H9 (cell line): ENCODE results near the gene RPS19. TPM values are rescaled to one million over a fixed set of nuclear protein-coding genes. Genes with fewer than 3 reads are reported as not detected.

Experiments used
- DNase-seq: peaks from one replicate; pipeline ENCODE4 v3.0.0-alpha.2; 2017
- H2AFZ ChIP-seq: one replicate; pipeline ENCODE4 v1.6.1; 2013; ENCODE audit warnings: mild to moderate bottlenecking, low read length, control low read depth, moderate library complexity
- H2AK5ac ChIP-seq: 2 replicates; pipeline ENCODE4 v1.6.1; 2013; ENCODE audit warnings: low read length, control low read depth, mixed read lengths; ENCODE audit not compliant: insufficient read length
- H2BK120ac ChIP-seq: one replicate; pipeline ENCODE4 v1.6.1; 2013; ENCODE audit warnings: low read depth, mild to moderate bottlenecking, low read length, control low read depth, inconsistent platforms; ENCODE audit not compliant: poor library complexity, severe bottlenecking
- H2BK12ac ChIP-seq: 2 replicates; pipeline ENCODE4 v1.6.1; 2013; ENCODE audit warnings: low read length, control low read depth, mixed read lengths, low read depth; ENCODE audit not compliant: insufficient read length
- H2BK15ac ChIP-seq: 2 replicates; pipeline ENCODE4 v1.6.1; 2013; ENCODE audit warnings: low read depth, low read length, control low read depth
- H2BK20ac ChIP-seq: one replicate; pipeline ENCODE4 v1.6.1; 2013; ENCODE audit warnings: low read depth, mild to moderate bottlenecking, low read length, control low read depth, inconsistent platforms; ENCODE audit not compliant: poor library complexity, severe bottlenecking
- H2BK5ac ChIP-seq: 2 replicates; pipeline ENCODE4 v1.6.1; 2013; ENCODE audit warnings: low read length, control low read depth, mixed read lengths; ENCODE audit not compliant: insufficient read length
- H3K14ac ChIP-seq: 2 replicates; pipeline ENCODE4 v1.6.1; 2013; ENCODE audit warnings: low read length, control low read depth; ENCODE audit not compliant: insufficient read depth
- H3K18ac ChIP-seq: 2 replicates; pipeline ENCODE4 v1.6.1; 2013; ENCODE audit warnings: low read depth, mild to moderate bottlenecking, mixed read lengths, low read length, control low read depth; ENCODE audit not compliant: insufficient read length
- H3K23ac ChIP-seq: 2 replicates; pipeline ENCODE4 v1.6.1; 2013; ENCODE audit warnings: low read length, control low read depth, mixed read lengths, low read depth; ENCODE audit not compliant: insufficient read length
- H3K23me2 ChIP-seq: 2 replicates; pipeline ENCODE4 v1.6.1; 2013; ENCODE audit warnings: low read depth, mild to moderate bottlenecking, mixed read lengths, low read length, control low read depth; ENCODE audit not compliant: insufficient read length, poor library complexity, severe bottlenecking
- H3K27ac ChIP-seq: 2 replicates; pipeline ENCODE4 v1.5.1; 2013; ENCODE audit warnings: low read length, control low read depth, mixed read lengths, low read depth; ENCODE audit not compliant: insufficient read length
- H3K27me3 ChIP-seq: 2 replicates; pipeline ENCODE4 v1.6.1; 2013; ENCODE audit warnings: low read length, control low read depth, inconsistent platforms; ENCODE audit not compliant: insufficient read depth
- H3K4ac ChIP-seq: 2 replicates; pipeline ENCODE4 v1.6.1; 2013; ENCODE audit warnings: low read depth, mild to moderate bottlenecking, control low read depth, inconsistent platforms, low read length, moderate library complexity
- H3K4me1 ChIP-seq: 2 replicates; pipeline ENCODE4 v1.6.1; 2013; ENCODE audit warnings: low read length, control low read depth, inconsistent platforms; ENCODE audit not compliant: insufficient read depth
- H3K4me2 ChIP-seq: 2 replicates; pipeline ENCODE4 v1.6.1; 2013; ENCODE audit warnings: low read length, control low read depth, mixed read lengths; ENCODE audit not compliant: insufficient read length, insufficient read depth
- H3K56ac ChIP-seq: 2 replicates; pipeline ENCODE4 v1.6.1; 2013; ENCODE audit warnings: low read depth, mild to moderate bottlenecking, mixed read lengths, low read length, control low read depth; ENCODE audit not compliant: insufficient read length
- H3K79me1 ChIP-seq: 2 replicates; pipeline ENCODE4 v1.6.1; 2013; ENCODE audit warnings: low read depth, mild to moderate bottlenecking, moderate library complexity, low read length, control low read depth, inconsistent platforms; ENCODE audit not compliant: insufficient read depth, poor library complexity, severe bottlenecking
- H3K79me2 ChIP-seq: 2 replicates; pipeline ENCODE4 v1.6.1; 2013; ENCODE audit warnings: low read length, control low read depth, inconsistent platforms; ENCODE audit not compliant: insufficient read depth
- H3K9ac ChIP-seq: 2 replicates; pipeline ENCODE4 v1.6.1; 2013; ENCODE audit warnings: low read length, control low read depth, mixed read lengths; ENCODE audit not compliant: insufficient read length; ENCODE audit errors: extremely low read depth
- H3K9me3 ChIP-seq: one replicate; pipeline ENCODE4 v1.6.1; 2013; ENCODE audit warnings: low read depth, low read length, inconsistent platforms; ENCODE audit not compliant: control insufficient read depth
- H3T11ph ChIP-seq: one replicate; pipeline ENCODE4 v1.6.1; 2013; ENCODE audit warnings: mild to moderate bottlenecking, low read length, control low read depth, inconsistent platforms
- H4K20me1 ChIP-seq: one replicate; pipeline ENCODE4 v1.6.1; 2013; ENCODE audit not compliant: control insufficient read depth, insufficient read length, insufficient read depth
- H4K5ac ChIP-seq: 2 replicates; pipeline ENCODE4 v1.6.1; 2013; ENCODE audit warnings: low read depth, mild to moderate bottlenecking, mixed read lengths, low read length, control low read depth; ENCODE audit not compliant: insufficient read length
- H4K8ac ChIP-seq: replicated peaks from 2 replicates; pipeline ENCODE4 v1.6.1; 2013; ENCODE audit warnings: low read length, control low read depth, mixed read lengths, low read depth; ENCODE audit not compliant: insufficient read length
- H4K91ac ChIP-seq: 2 replicates; pipeline ENCODE4 v1.6.1; 2013; ENCODE audit warnings: low read depth, mild to moderate bottlenecking, moderate library complexity, mixed read lengths, low read length, control low read depth; ENCODE audit not compliant: insufficient read length
- H3K27ac Mint-ChIP-seq, 3 experiments: 2 replicates in 2 of 3; 3 replicates in 1 of 3; pipeline ENCODE4 v1.8.0; 2020 to 2021; ENCODE audit warnings: mixed read lengths in 3 of 3, mild to moderate bottlenecking in 1 of 3, moderate library complexity in 1 of 3
- H3K27me3 Mint-ChIP-seq: 2 replicates; pipeline ENCODE4 v1.8.0; 2021; ENCODE audit warnings: low read depth, mild to moderate bottlenecking, moderate library complexity, mixed read lengths
- H3K36me3 Mint-ChIP-seq, 3 experiments: 2 replicates in 2 of 3; 3 replicates in 1 of 3; pipeline ENCODE4 v1.8.0; 2020 to 2021; ENCODE audit warnings: low read depth in 3 of 3, mixed read lengths in 3 of 3; ENCODE audit not compliant: insufficient read depth in 1 of 3
- H3K4me1 Mint-ChIP-seq, 2 experiments: 2 replicates each; pipeline ENCODE4 v1.8.0; 2020; ENCODE audit warnings: mixed read lengths in 2 of 2
- H3K4me3 Mint-ChIP-seq, 2 experiments: 2 replicates in 1 of 2; 3 replicates in 1 of 2; pipeline ENCODE4 v1.8.0; 2020 to 2021; ENCODE audit warnings: mild to moderate bottlenecking in 2 of 2, mixed read lengths in 2 of 2, moderate library complexity in 1 of 2
- H3K9me3 Mint-ChIP-seq, 2 experiments: 2 replicates in 1 of 2; 3 replicates in 1 of 2; pipeline ENCODE4 v1.8.0; 2020; ENCODE audit warnings: mild to moderate bottlenecking in 2 of 2, mixed read lengths in 2 of 2, moderate library complexity in 1 of 2
- CTCF ChIP-seq: fragments of 200-600 bp; sonication (generic); conservative IDR thresholded peaks from 3 replicates; pipeline ENCODE4 v1.8.0; 2021; ENCODE audit warnings: antibody characterized with exemption, mild to moderate bottlenecking
- WGBS: extraction: QIAGEN DNeasy Blood & Tissue Kit; methylation state at CpG from one replicate; pipeline ENCODE4 v1.1.7; 2013; ENCODE audit warnings: missing lambda C conversion rate, low lambda C conversion rate, mixed read lengths; ENCODE audit not compliant: insufficient read length; ENCODE audit errors: extremely low coverage; 5-methylcytosine and 5-hydroxymethylcytosine counted together
- total RNA-seq: library from RNA; stranded (reverse); gene quantifications from 2 replicates; pipeline ENCODE4 v1.2.1, GENCODE V29; 2021

RPS19 gene
- total RNA-seq, 1 experiment from 2014 or later = 3,024 TPM

GRCh38 chr19:41903193-41903953, 43.3 kb downstream of the RPS19 start:
- Histone ChIP-seq H3K18ac (no peak overlapping the region), H3K56ac (no peak overlapping the region), H2AK5ac (no peak overlapping the region), H3K23ac (no peak overlapping the region), H2BK15ac (no peak overlapping the region), H4K20me1 (no peaks in the 10 kb centered on the region), H3K79me2 (no peaks in the 10 kb centered on the region), H3K9ac (no peak overlapping the region), H2AFZ (no peak overlapping the region), H3K4ac (no peak overlapping the region), H3K9me3 (no peaks in the 10 kb centered on the region), H3K4me2 (no peak overlapping the region), H3K14ac (no peak overlapping the region), H2BK5ac (no peak overlapping the region), H3K27me3 (no peaks in the 10 kb centered on the region), H3T11ph (no peak overlapping the region), H4K91ac (no peak overlapping the region), H2BK20ac (no peak overlapping the region), H4K8ac (no peak overlapping the region), H2BK120ac (no peak overlapping the region), H3K27ac (no peak overlapping the region), H3K79me1 (no peaks in the 10 kb centered on the region), H3K23me2 (no peaks in the 10 kb centered on the region), H2BK12ac (no peak overlapping the region), H3K4me1 (no peaks in the 10 kb centered on the region), H4K5ac (no peak overlapping the region)
- H3K27me3 Mint-ChIP-seq = peaks cover 2% of the 10 kb centered on the region; the same call in 1 of the 2 replicates
- no CpG with 5 or more reads among the region's 19 CpGs for WGBS
- H3K36me3 Mint-ChIP-seq = peaks cover 19 to 69% (median 57%) of the 10 kb centered on the region in 3 experiments; a peak in 6 of 7 replicates
- no peak for TF ChIP-seq CTCF
- peaks cover 0 to 14% of the 10 kb centered on the region in 2 experiments; a peak in 2 of 4 replicates for H3K4me1 Mint-ChIP-seq
- H3K4me3 Mint-ChIP-seq = no peak overlapping the region
- H3K9me3 Mint-ChIP-seq = no peaks in the 10 kb centered on the region
- peak overlapping the region in 1 of 3 experiments; percentile 79; a peak in 2 of 7 replicates for H3K27ac Mint-ChIP-seq
- DNase-seq = no peak
